HepG2 (cell line): ENCODE measurements around the gene COLGALT1. TPM values are rescaled to one million over a fixed set of nuclear protein-coding genes. Genes with fewer than 3 reads are reported as not detected.

ENCODE experiments used
- HMG20B ChIP-seq: conservative IDR thresholded peaks from 2 replicates; pipeline ENCODE4 v1.6.1; 2016; ENCODE audit warnings: missing genetic modification reagents, missing compliant biosample characterization
- HOXA5 ChIP-seq: sonication (generic); formaldehyde crosslinking; IDR thresholded peaks from 2 replicates; pipeline ENCODE4 v1.4.0; 2020; ENCODE audit warnings: missing genetic modification reagents
- HOXA7 ChIP-seq: sonication (generic); formaldehyde crosslinking; IDR thresholded peaks from 2 replicates; pipeline ENCODE4 v1.8.1; 2022; ENCODE audit warnings: mild to moderate bottlenecking, missing genetic modification reagents, moderate library complexity
- ISL2 ChIP-seq: sonication (generic); formaldehyde crosslinking; IDR thresholded peaks from 2 replicates; pipeline ENCODE4 v1.5.0; 2020; ENCODE audit warnings: missing genetic modification reagents
- KAT7 ChIP-seq: IDR thresholded peaks from 2 replicates; pipeline ENCODE4 v1.6.1; 2018; ENCODE audit warnings: borderline replicate concordance, missing compliant biosample characterization
- NCOA2 ChIP-seq: sonication (generic); formaldehyde crosslinking; IDR thresholded peaks from 2 replicates; pipeline ENCODE4 v1.8.0; 2022; ENCODE audit warnings: inconsistent platforms
- NPAS2 ChIP-seq: sonication (generic); formaldehyde crosslinking; IDR thresholded peaks from 2 replicates; pipeline ENCODE4 v1.8.0; 2022; ENCODE audit warnings: mild to moderate bottlenecking, missing genetic modification reagents, borderline replicate concordance
- PCBP2 ChIP-seq: fragments of 200-400 bp; formaldehyde crosslinking; optimal IDR thresholded peaks from 2 replicates; pipeline ENCODE3; 2018; ENCODE audit warnings: low read length, low read depth; ENCODE audit not compliant: poor library complexity, severe bottlenecking
- RARA ChIP-seq: IDR thresholded peaks from 2 replicates; pipeline ENCODE4 v1.6.1; 2016; ENCODE audit warnings: missing genetic modification reagents, missing compliant biosample characterization
- SUZ12 ChIP-seq: fragments of 150-350 bp; IDR thresholded peaks from 2 replicates; pipeline ENCODE4 v1.6.1; 2014; ENCODE audit warnings: low read depth, low read length
- TOE1 ChIP-seq: sonication (generic); formaldehyde crosslinking; IDR thresholded peaks from 2 replicates; pipeline ENCODE4 v1.4.0; 2020; ENCODE audit warnings: mild to moderate bottlenecking, missing genetic modification reagents
- ZNF598 ChIP-seq: sonication (generic); formaldehyde crosslinking; IDR thresholded peaks from 2 replicates; pipeline ENCODE4 v1.5.1; 2020; ENCODE audit warnings: mild to moderate bottlenecking, missing genetic modification reagents, borderline replicate concordance
- polyA plus RNA-seq, 8 experiments: library from polyadenylated mRNA; depleted of rRNA in 3 of 8; stranded (reverse) in 7 of 8; unstranded in 1 of 8; fragments of >200 nt; fragmentation: Illumina TruSeq in 4 of 8; extraction: Trizol in 4 of 8; gene quantifications; 2 replicates each; pipeline versions ENCODE4 v1.2.1 to v1.2.3, GENCODE V29; 2011 to 2016; ENCODE audit warnings: low read depth in 4 of 8, missing spikeins in 1 of 8, mixed read lengths in 1 of 8; ENCODE audit not compliant: insufficient read depth in 1 of 8
- total RNA-seq, 5 experiments: library from RNA; depleted of rRNA; stranded (reverse); fragments of >200 nt; fragmentation: Illumina TruSeq; extraction: Trizol; gene quantifications; 2 replicates each; pipeline ENCODE4 v1.2.3, GENCODE V29; 2016; ENCODE audit warnings: low read depth in 1 of 5
- TF ChIP-seq, protein P1 (sequence below): sonication (generic); formaldehyde crosslinking; IDR thresholded peaks from 2 replicates; pipeline ENCODE4 v1.4.0; 2020; ENCODE audit warnings: missing genetic modification reagents
- TF ChIP-seq, protein P2 (sequence below): sonication (generic); formaldehyde crosslinking; IDR thresholded peaks from 2 replicates; pipeline ENCODE4 v1.9.0; 2022; ENCODE audit warnings: low read depth, missing genetic modification reagents
- TF ChIP-seq, protein P3 (sequence below): sonication (generic); formaldehyde crosslinking; IDR thresholded peaks from 2 replicates; pipeline ENCODE4 v1.5.0; 2020; ENCODE audit warnings: missing genetic modification reagents
- TF ChIP-seq, protein P4 (sequence below): sonication (generic); formaldehyde crosslinking; IDR thresholded peaks from 2 replicates; pipeline ENCODE4 v1.8.0; 2022; ENCODE audit warnings: mild to moderate bottlenecking, missing genetic modification reagents, moderate library complexity
- TF ChIP-seq, protein P5 (sequence below): sonication (generic); formaldehyde crosslinking; IDR thresholded peaks from 2 replicates; pipeline ENCODE4 v1.4.0; 2020; ENCODE audit warnings: missing genetic modification reagents; ENCODE audit errors: not compliant biosample characterization

COLGALT1 gene
- total and polyA plus RNA-seq, 2 of the 13 experiments (the other 11 are each of a cell fraction or from before 2014, with no cell fraction given): 58.0 to 211 TPM

DNA sequence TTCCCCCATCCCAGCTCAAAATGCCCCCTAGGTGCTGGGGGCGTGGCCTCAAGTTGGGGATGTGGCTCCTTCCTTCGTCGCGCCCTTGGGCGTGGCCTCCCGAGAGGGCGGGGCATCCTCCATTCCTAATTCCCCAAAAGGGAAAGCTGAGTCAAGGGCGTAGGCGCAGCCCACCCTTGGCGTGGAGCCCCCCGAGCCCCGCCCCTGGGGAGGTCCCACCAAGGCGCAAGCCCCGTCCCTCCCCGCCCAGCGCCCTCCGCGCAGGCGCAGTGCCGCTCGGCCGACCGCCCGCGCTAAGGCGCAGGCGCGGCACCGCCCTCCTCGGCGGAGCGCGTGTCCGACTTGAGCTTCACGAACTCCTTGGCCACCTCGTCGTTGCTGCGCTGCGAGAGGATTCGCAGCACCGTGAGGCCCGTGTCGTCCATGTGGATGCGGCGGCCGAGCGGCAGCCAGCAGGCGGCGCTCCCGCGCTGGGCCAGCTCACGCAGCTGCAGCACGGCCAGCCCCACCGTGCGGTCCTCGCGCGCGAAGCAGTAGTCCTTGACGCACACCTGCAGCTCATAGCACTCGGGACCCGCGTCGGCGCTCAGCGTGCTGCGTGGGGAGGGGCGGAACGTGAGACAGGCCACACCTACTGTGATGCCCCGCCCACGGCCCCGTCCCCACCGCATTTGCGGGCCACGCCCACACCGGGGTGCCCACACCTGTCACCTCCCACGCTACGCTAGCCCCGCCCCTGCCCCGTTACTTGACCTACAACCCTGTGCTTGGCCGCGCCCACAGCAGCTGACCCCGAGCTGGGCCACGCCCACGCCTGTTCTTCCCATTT lies 50.5 kb downstream of the COLGALT1 start (continued):
- TF ChIP-seq PCBP2: no peak
- TF ChIP-seq ZNF598 (CRISPR knock-in tag): peak; percentile 100
- no peak for TF ChIP-seq HOXA7 (CRISPR knock-in tag)
- TF ChIP-seq NCOA2 (CRISPR knock-in tag): no peak; the same call in 1 of the 2 replicates
- TF ChIP-seq SUZ12: no peak
- TF ChIP-seq TOE1 (CRISPR knock-in tag): no peak; the same call in 1 of the 2 replicates
- no peak for TF ChIP-seq NPAS2
- TF ChIP-seq HOXA5 (CRISPR knock-in tag): peak; percentile 92
- TF ChIP-seq, protein P1, sequence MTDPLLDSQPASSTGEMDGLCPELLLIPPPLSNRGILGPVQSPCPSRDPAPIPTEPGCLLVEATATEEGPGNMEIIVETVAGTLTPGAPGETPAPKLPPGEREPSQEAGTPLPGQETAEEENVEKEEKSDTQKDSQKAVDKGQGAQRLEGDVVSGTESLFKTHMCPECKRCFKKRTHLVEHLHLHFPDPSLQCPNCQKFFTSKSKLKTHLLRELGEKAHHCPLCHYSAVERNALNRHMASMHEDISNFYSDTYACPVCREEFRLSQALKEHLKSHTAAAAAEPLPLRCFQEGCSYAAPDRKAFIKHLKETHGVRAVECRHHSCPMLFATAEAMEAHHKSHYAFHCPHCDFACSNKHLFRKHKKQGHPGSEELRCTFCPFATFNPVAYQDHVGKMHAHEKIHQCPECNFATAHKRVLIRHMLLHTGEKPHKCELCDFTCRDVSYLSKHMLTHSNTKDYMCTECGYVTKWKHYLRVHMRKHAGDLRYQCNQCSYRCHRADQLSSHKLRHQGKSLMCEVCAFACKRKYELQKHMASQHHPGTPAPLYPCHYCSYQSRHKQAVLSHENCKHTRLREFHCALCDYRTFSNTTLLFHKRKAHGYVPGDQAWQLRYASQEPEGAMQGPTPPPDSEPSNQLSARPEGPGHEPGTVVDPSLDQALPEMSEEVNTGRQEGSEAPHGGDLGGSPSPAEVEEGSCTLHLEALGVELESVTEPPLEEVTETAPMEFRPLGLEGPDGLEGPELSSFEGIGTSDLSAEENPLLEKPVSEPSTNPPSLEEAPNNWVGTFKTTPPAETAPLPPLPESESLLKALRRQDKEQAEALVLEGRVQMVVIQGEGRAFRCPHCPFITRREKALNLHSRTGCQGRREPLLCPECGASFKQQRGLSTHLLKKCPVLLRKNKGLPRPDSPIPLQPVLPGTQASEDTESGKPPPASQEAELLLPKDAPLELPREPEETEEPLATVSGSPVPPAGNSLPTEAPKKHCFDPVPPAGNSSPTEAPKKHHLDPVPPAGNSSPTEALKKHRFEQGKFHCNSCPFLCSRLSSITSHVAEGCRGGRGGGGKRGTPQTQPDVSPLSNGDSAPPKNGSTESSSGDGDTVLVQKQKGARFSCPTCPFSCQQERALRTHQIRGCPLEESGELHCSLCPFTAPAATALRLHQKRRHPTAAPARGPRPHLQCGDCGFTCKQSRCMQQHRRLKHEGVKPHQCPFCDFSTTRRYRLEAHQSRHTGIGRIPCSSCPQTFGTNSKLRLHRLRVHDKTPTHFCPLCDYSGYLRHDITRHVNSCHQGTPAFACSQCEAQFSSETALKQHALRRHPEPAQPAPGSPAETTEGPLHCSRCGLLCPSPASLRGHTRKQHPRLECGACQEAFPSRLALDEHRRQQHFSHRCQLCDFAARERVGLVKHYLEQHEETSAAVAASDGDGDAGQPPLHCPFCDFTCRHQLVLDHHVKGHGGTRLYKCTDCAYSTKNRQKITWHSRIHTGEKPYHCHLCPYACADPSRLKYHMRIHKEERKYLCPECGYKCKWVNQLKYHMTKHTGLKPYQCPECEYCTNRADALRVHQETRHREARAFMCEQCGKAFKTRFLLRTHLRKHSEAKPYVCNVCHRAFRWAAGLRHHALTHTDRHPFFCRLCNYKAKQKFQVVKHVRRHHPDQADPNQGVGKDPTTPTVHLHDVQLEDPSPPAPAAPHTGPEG (CRISPR knock-in tag): peak; percentile 97
- TF ChIP-seq, protein P2, sequence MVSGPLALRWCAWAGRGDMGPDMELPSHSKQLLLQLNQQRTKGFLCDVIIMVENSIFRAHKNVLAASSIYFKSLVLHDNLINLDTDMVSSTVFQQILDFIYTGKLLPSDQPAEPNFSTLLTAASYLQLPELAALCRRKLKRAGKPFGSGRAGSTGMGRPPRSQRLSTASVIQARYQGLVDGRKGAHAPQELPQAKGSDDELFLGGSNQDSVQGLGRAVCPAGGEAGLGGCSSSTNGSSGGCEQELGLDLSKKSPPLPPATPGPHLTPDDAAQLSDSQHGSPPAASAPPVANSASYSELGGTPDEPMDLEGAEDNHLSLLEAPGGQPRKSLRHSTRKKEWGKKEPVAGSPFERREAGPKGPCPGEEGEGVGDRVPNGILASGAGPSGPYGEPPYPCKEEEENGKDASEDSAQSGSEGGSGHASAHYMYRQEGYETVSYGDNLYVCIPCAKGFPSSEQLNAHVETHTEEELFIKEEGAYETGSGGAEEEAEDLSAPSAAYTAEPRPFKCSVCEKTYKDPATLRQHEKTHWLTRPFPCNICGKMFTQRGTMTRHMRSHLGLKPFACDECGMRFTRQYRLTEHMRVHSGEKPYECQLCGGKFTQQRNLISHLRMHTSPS: peak; percentile 46; the same call in 1 of the 2 replicates
- no peak for TF ChIP-seq HMG20B
- TF ChIP-seq, protein P3, sequence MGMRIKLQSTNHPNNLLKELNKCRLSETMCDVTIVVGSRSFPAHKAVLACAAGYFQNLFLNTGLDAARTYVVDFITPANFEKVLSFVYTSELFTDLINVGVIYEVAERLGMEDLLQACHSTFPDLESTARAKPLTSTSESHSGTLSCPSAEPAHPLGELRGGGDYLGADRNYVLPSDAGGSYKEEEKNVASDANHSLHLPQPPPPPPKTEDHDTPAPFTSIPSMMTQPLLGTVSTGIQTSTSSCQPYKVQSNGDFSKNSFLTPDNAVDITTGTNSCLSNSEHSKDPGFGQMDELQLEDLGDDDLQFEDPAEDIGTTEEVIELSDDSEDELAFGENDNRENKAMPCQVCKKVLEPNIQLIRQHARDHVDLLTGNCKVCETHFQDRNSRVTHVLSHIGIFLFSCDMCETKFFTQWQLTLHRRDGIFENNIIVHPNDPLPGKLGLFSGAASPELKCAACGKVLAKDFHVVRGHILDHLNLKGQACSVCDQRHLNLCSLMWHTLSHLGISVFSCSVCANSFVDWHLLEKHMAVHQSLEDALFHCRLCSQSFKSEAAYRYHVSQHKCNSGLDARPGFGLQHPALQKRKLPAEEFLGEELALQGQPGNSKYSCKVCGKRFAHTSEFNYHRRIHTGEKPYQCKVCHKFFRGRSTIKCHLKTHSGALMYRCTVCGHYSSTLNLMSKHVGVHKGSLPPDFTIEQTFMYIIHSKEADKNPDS (CRISPR knock-in tag): 0 out of 2 replicates have a peak, but pooled peaks have one; percentile 79
- TF ChIP-seq, protein P4, sequence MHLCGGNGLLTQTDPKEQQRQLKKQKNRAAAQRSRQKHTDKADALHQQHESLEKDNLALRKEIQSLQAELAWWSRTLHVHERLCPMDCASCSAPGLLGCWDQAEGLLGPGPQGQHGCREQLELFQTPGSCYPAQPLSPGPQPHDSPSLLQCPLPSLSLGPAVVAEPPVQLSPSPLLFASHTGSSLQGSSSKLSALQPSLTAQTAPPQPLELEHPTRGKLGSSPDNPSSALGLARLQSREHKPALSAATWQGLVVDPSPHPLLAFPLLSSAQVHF (CRISPR knock-in tag): peak; percentile 99
- peak; percentile 66 for TF ChIP-seq RARA
- TF ChIP-seq ISL2 (CRISPR knock-in tag): peak; percentile 77; the same call in 1 of the 2 replicates
- TF ChIP-seq, protein P5, sequence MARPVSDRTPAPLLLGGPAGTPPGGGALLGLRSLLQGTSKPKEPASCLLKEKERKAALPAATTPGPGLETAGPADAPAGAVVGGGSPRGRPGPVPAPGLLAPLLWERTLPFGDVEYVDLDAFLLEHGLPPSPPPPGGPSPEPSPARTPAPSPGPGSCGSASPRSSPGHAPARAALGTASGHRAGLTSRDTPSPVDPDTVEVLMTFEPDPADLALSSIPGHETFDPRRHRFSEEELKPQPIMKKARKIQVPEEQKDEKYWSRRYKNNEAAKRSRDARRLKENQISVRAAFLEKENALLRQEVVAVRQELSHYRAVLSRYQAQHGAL: peak; percentile 99
- TF ChIP-seq KAT7 (CRISPR knock-in tag): 0 out of 2 replicates have a peak, but pooled peaks have one; percentile 84
